Upper lobe of right lung (tissue), 1 donor: Measurements from ENCODE around the gene PRDM13. TPM values are rescaled to one million over a fixed set of nuclear protein-coding genes. Genes with fewer than 3 reads are reported as not detected.

Experiments
- ATAC-seq: fragments of 200-7000 bp; cut with Tn5 transposase; one replicate; pipeline ENCODE4 v1.9.1; 2020; ENCODE audit warnings: mild to moderate bottlenecking, moderate library complexity
- DNase-seq: peaks from one replicate; pipeline ENCODE4 v3.0.0-alpha.2; 2020
- H3K27ac ChIP-seq: fragments of 200-600 bp; one replicate; pipeline ENCODE4 v1.8.0; 2022
- H3K27me3 ChIP-seq: fragments of 200-600 bp; one replicate; pipeline ENCODE4 v1.8.0; 2022; ENCODE audit warnings: mild to moderate bottlenecking
- H3K36me3 ChIP-seq: fragments of 200-600 bp; one replicate; pipeline ENCODE4 v1.8.0; 2022
- H3K4me1 ChIP-seq: fragments of 200-600 bp; one replicate; pipeline ENCODE4 v1.8.0; 2022
- H3K4me3 ChIP-seq: fragments of 200-600 bp; one replicate; pipeline ENCODE4 v1.8.0; 2022; ENCODE audit warnings: mild to moderate bottlenecking
- H3K9me3 ChIP-seq: fragments of 200-600 bp; one replicate; pipeline ENCODE4 v1.8.0; 2022
- CTCF ChIP-seq: fragments of 200-600 bp; IDR thresholded peaks from one replicate; pipeline ENCODE4 v1.8.0; 2022; ENCODE audit warnings: antibody characterized with exemption
- intact Hi-C: fragments of 100-400 bp; cut with DNase I; formaldehyde crosslinking; loops from one replicate; pipeline ENCODE4 v1.11.0; 2022
- long read RNA-seq: library from polyadenylated mRNA; unstranded; transcript quantifications from one replicate; pipeline ENCODE4 v2.0.0, GENCODE V29; 2021
- total RNA-seq: library from RNA; stranded (reverse); fragmentation: NEBNext Ultra II Directional; extraction: Animal tissue kit (Norgen Biotek cat#: 25700); gene quantifications from one replicate; pipeline ENCODE4 v1.2.1, GENCODE V29; 2021
- donor health status: DM: no; HTN: yes; CAD: no; lungs with severe emphysema.

PRDM13 gene
- not detected for total RNA-seq
- long read RNA-seq = 0 reads

- Histone ChIP-seq H3K4me1 (peaks cover 13% of the 10 kb centered on the region), H3K27ac (no peak within 1 kb of the TSS), H3K9me3 (no peaks in the 10 kb centered on the region), H3K4me3 (no peak within 1 kb of the TSS), H3K27me3 (peaks cover 98% of the 10 kb centered on the region), H3K36me3 (no peaks in the 10 kb centered on the region)
- intact Hi-C loops = no loop called here
- no peak for ATAC-seq
- DNase-seq = no peak
- TF ChIP-seq CTCF = no peak
These were observed at the start of gene PRDM13 for GRCh38 chr6:99606656-99607415. TSS of gene PRDM13 (plus strand) at chr6:99606833. CDS start at chr6:99607035, 202 bp downstream.

- DNase-seq (no peak), ATAC-seq (no peak)
- Histone ChIP-seq H3K27ac (no peak overlapping the region), H3K4me1 (no peaks in the 10 kb centered on the region), H3K27me3 (no peaks in the 10 kb centered on the region), H3K4me3 (no peak overlapping the region), H3K9me3 (no peaks in the 10 kb centered on the region), H3K36me3 (peaks cover 60% of the 10 kb centered on the region)
- intact Hi-C loops = no loop called here
- no peak for TF ChIP-seq CTCF
These were observed 47.6 kb upstream of the PRDM13 start for GRCh38 chr6:99559057-99559456.

GRCh38 chr6:99560668-99561067 lies 46.0 kb upstream of the PRDM13 start:
- no peak for TF ChIP-seq CTCF
- Histone ChIP-seq H3K4me1 (peaks cover 4% of the 10 kb centered on the region), H3K27ac (no peak overlapping the region), H3K36me3 (peaks cover 44% of the 10 kb centered on the region), H3K9me3 (no peaks in the 10 kb centered on the region), H3K27me3 (no peaks in the 10 kb centered on the region), H3K4me3 (no peak overlapping the region)
- DNase-seq = no peak
- ATAC-seq = no peak
- intact Hi-C loops = no loop called here

GRCh38 chr6:99563056-99563723 lies 43.4 kb upstream of the PRDM13 start:
- H3K9me3 ChIP-seq = no peaks in the 10 kb centered on the region
- ATAC-seq (no peak), DNase-seq (no peak)
- no peaks in the 10 kb centered on the region for H3K27me3 ChIP-seq
- H3K27ac ChIP-seq = no peak overlapping the region
- intact Hi-C loops = no loop called here
- H3K4me3 ChIP-seq = no peak overlapping the region
- TF ChIP-seq CTCF = no peak
- H3K36me3 ChIP-seq = peaks cover 19% of the 10 kb centered on the region
- H3K4me1 ChIP-seq = peaks cover 23% of the 10 kb centered on the region

GRCh38 chr6:99568103-99568933 lies 38.3 kb upstream of the PRDM13 start, which contains the start of gene CCNC:
TSS of gene CCNC (minus strand) at chr6:99568660. CDS start at chr6:99568527, 133 bp downstream.
- Histone ChIP-seq H3K36me3 (no peaks in the 10 kb centered on the region), H3K4me3 (peak within 1 kb of the TSS; percentile 83), H3K4me1 (peaks cover 23% of the 10 kb centered on the region), H3K27ac (peak within 1 kb of the TSS; percentile 86), H3K9me3 (no peaks in the 10 kb centered on the region), H3K27me3 (no peaks in the 10 kb centered on the region)
- intact Hi-C loops = no loop called here
- DNase-seq (peak; percentile 96), ATAC-seq (peak; percentile 100)
- TF ChIP-seq CTCF = no peak
